ENCODE results near the gene CA10. TPM values are rescaled to one million over a fixed set of nuclear protein-coding genes. Genes with fewer than 3 reads are reported as not detected.

CA10 gene
- total and polyA plus RNA-seq, 4 experiments from 2014 or later: 0.57 TPM; not detected in 3

- Histone ChIP-seq H3K36me3 (ENCODE audit: insufficient read depth, low read length) (no peaks in the 10 kb centered on the region), H3K27me3 (ENCODE audit: insufficient read depth, low read length) (peaks cover 3% of the 10 kb centered on the region), H3K4me3 (ENCODE audit: low read length in 2 of 2) (no peak overlapping the region), H3K9me3 (ENCODE audit: control insufficient read depth in 1 of 2, low read length in 2 of 2) (no peaks in the 10 kb centered on the region), H3K4me1 (ENCODE audit: insufficient read depth, low read length) (no peaks in the 10 kb centered on the region), H3K27ac (ENCODE audit: low read depth, low read length) (no peak overlapping the region)
- intact Hi-C loops (cut with micrococcal nuclease): no loop called here
- Mint-ChIP-seq H3K4me3 (no peak overlapping the region), H3K9me3 (no peaks in the 10 kb centered on the region), H3K27me3 (peaks cover 10 to 16% of the 10 kb centered on the region in 2 donors), H3K4me1 (no peaks in the 10 kb centered on the region), H3K36me3 (no peaks in the 10 kb centered on the region), H3K27ac (no peak overlapping the region)
- ChIA-PET POLR2A (ENCODE audit: partially characterized antibody) (no interaction called here), CTCF (ENCODE audit: partially characterized antibody) (no interaction called here)
- DNase-seq: no peak
Observed at GRCh38 chr17:51595826-51596398, 562.6 kb downstream of the CA10 start.

- Histone ChIP-seq H3K27me3 (ENCODE audit: insufficient read depth, low read length) (no peaks in the 10 kb centered on the region), H3K27ac (ENCODE audit: low read depth, low read length) (no peak overlapping the region), H3K9me3 (ENCODE audit: control insufficient read depth in 1 of 2, low read length in 2 of 2) (no peaks in the 10 kb centered on the region), H3K4me1 (ENCODE audit: insufficient read depth, low read length) (no peaks in the 10 kb centered on the region), H3K36me3 (ENCODE audit: insufficient read depth, low read length) (no peaks in the 10 kb centered on the region), H3K4me3 (ENCODE audit: low read length in 2 of 2) (no peak overlapping the region)
- H3K4me3 Mint-ChIP-seq: no peak overlapping the region
- no peak overlapping the region for H3K27ac Mint-ChIP-seq
- DNase-seq: no peak
- H3K9me3 Mint-ChIP-seq: peaks cover 6 to 26% (median 12%) of the 10 kb centered on the region in 8 donors
- no peaks in the 10 kb centered on the region for H3K4me1 Mint-ChIP-seq
- no peaks in the 10 kb centered on the region for H3K36me3 Mint-ChIP-seq
- ChIA-PET POLR2A (ENCODE audit: partially characterized antibody) (no interaction called here), CTCF (ENCODE audit: partially characterized antibody) (no interaction called here)
- intact Hi-C loops (cut with micrococcal nuclease): no loop called here
- peaks cover 12 to 13% of the 10 kb centered on the region in 2 donors for H3K27me3 Mint-ChIP-seq
Observed at GRCh38 chr17:51590071-51590656, 568.4 kb downstream of the CA10 start.

DNA sequence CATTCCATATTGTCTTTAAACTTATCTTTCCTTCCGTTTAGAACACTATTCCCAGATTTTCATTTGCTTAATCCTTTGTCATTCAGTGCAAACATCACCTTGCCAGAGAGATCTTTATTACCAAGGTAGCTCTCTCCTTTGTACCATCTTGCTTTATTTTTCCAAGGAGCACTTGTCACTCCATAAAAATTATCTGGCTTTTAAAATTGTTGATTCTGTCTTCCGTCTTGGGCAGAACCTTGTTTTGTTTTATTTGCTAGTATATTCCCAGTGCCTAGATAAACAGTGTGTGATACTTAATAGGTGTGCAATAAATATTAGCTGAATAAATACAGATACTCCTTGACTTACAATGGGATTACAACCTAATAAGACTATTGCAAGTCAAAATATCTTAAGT lies 570.5 kb downstream of the CA10 start:
- H3K36me3 Mint-ChIP-seq: no peaks in the 10 kb centered on the region
- no peak overlapping the region for H3K4me3 ChIP-seq (ENCODE audit: low read length in 2 of 2)
- H3K9me3 Mint-ChIP-seq: peaks cover 8 to 26% (median 13%) of the 10 kb centered on the region in 8 donors
- ChIA-PET CTCF (ENCODE audit: partially characterized antibody) (no interaction called here), POLR2A (ENCODE audit: partially characterized antibody) (no interaction called here)
- H3K27ac Mint-ChIP-seq: no peak overlapping the region
- H3K4me1 ChIP-seq (ENCODE audit: insufficient read depth, low read length): no peaks in the 10 kb centered on the region
- intact Hi-C loops (cut with micrococcal nuclease): no loop called here
- H3K36me3 ChIP-seq (ENCODE audit: insufficient read depth, low read length): no peaks in the 10 kb centered on the region
- no peaks in the 10 kb centered on the region for H3K27me3 ChIP-seq (ENCODE audit: insufficient read depth, low read length)
- H3K9me3 ChIP-seq (ENCODE audit: control insufficient read depth in 1 of 2, low read length in 2 of 2): no peaks in the 10 kb centered on the region
- no peak for DNase-seq
- H3K4me1 Mint-ChIP-seq: no peaks in the 10 kb centered on the region
- H3K4me3 Mint-ChIP-seq: no peak overlapping the region
- H3K27me3 Mint-ChIP-seq: peaks cover 11 to 14% of the 10 kb centered on the region in 2 donors
- no peak overlapping the region for H3K27ac ChIP-seq (ENCODE audit: low read depth, low read length)

GRCh38 chr17:51587516-51587915 lies 571.0 kb downstream of the CA10 start:
- Histone ChIP-seq H3K9me3 (ENCODE audit: control insufficient read depth in 1 of 2, low read length in 2 of 2) (no peaks in the 10 kb centered on the region), H3K27me3 (ENCODE audit: insufficient read depth, low read length) (no peaks in the 10 kb centered on the region), H3K36me3 (ENCODE audit: insufficient read depth, low read length) (no peaks in the 10 kb centered on the region), H3K27ac (ENCODE audit: low read depth, low read length) (no peak overlapping the region), H3K4me3 (ENCODE audit: low read length in 2 of 2) (no peak overlapping the region), H3K4me1 (ENCODE audit: insufficient read depth, low read length) (no peaks in the 10 kb centered on the region)
- intact Hi-C loops (cut with micrococcal nuclease): no loop called here
- H3K4me3 Mint-ChIP-seq: no peak overlapping the region
- no peak for DNase-seq
- no peaks in the 10 kb centered on the region for H3K4me1 Mint-ChIP-seq
- no peak overlapping the region for H3K27ac Mint-ChIP-seq
- ChIA-PET CTCF (ENCODE audit: partially characterized antibody) (no interaction called here), POLR2A (ENCODE audit: partially characterized antibody) (no interaction called here)
- peaks cover 8 to 26% (median 13%) of the 10 kb centered on the region in 8 donors for H3K9me3 Mint-ChIP-seq
- peaks cover 13 to 18% of the 10 kb centered on the region in 2 donors for H3K27me3 Mint-ChIP-seq
- H3K36me3 Mint-ChIP-seq: no peaks in the 10 kb centered on the region

DNA sequence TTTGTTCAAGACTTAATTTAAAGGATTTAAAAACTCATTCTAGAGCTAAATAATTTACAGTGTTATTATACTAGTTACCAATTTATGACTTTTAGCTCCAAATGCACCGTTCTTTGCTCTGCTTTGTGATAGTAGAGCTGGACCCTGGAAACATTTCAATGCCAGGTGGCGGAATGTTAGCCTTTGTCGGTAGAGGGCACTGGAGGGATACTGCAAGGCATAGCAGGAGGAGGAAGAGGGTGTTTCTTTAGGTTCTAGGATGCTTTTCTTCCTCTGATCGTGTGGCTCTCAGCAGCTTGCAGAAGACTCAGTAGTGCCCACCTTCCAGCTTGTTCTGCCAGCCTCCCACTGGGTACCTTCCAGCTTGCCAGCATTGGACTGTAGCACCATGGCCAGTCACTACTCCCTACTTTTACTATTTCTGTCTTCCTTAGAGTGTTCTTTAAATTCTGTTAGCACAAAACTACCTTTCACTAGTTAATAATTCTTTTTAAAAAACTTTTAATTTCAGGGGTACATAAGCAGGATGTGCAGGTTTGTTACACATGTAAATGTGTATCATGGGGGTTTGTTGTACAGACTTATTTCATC lies 572.9 kb downstream of the CA10 start:
- DNase-seq: no peak
- no peaks in the 10 kb centered on the region for H3K36me3 ChIP-seq (ENCODE audit: insufficient read depth, low read length)
- intact Hi-C loops (cut with micrococcal nuclease): no loop called here
- Mint-ChIP-seq H3K27me3 (peaks cover 10 to 16% of the 10 kb centered on the region in 2 donors), H3K36me3 (no peaks in the 10 kb centered on the region), H3K4me3 (no peak overlapping the region), H3K9me3 (peaks cover 8 to 33% (median 13%) of the 10 kb centered on the region in 8 donors), H3K4me1 (no peaks in the 10 kb centered on the region), H3K27ac (no peak overlapping the region)
- no peak overlapping the region for H3K4me3 ChIP-seq (ENCODE audit: low read length in 2 of 2)
- no peak overlapping the region for H3K27ac ChIP-seq (ENCODE audit: low read depth, low read length)
- H3K27me3 ChIP-seq (ENCODE audit: insufficient read depth, low read length): no peaks in the 10 kb centered on the region
- H3K9me3 ChIP-seq (ENCODE audit: control insufficient read depth in 1 of 2, low read length in 2 of 2): no peaks in the 10 kb centered on the region
- ChIA-PET POLR2A (ENCODE audit: partially characterized antibody) (no interaction called here), CTCF (ENCODE audit: partially characterized antibody) (interaction anchor here (1.1 kb wide), 1 partner anchor 9 kb away, joined by 4 read pairs; no protein-coding TSS in a partner anchor)
- no peaks in the 10 kb centered on the region for H3K4me1 ChIP-seq (ENCODE audit: insufficient read depth, low read length)

DNA sequence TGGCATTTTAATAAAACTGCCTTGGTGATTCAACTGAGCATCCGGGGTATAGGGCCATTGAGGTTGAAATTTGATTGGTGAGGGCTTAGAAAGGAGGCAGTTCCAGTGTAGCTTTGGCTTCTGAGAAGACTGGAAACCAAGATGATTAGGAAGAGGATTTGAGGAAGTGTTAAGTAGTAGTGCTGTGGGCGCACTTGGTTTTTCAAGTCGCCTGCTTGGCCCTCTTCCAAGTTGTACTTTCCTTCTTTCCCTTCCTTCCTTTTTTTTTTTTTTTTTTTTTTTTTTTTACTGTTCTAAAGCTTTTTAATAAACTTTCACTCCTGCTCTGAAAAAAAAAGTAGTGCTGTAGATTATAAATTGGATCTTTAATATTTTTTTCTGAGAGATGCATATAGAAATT lies 577.6 kb downstream of the CA10 start:
- no peaks in the 10 kb centered on the region for H3K9me3 ChIP-seq (ENCODE audit: control insufficient read depth in 1 of 2, low read length in 2 of 2)
- Mint-ChIP-seq H3K9me3 (peaks cover 5 to 47% (median 23%) of the 10 kb centered on the region in 8 donors), H3K4me3 (no peak overlapping the region), H3K27ac (no peak overlapping the region), H3K36me3 (peaks cover 0 to under 1% of the 10 kb centered on the region in 2 donors), H3K27me3 (peaks cover 17% of the 10 kb centered on the region in 2 donors), H3K4me1 (no peaks in the 10 kb centered on the region)
- H3K27me3 ChIP-seq (ENCODE audit: insufficient read depth, low read length): no peaks in the 10 kb centered on the region
- CTCF ChIA-PET (ENCODE audit: partially characterized antibody): no interaction called here
- no peak for DNase-seq
- POLR2A ChIA-PET (ENCODE audit: partially characterized antibody): no interaction called here
- no peak overlapping the region for H3K27ac ChIP-seq (ENCODE audit: low read depth, low read length)
- H3K4me1 ChIP-seq (ENCODE audit: insufficient read depth, low read length): no peaks in the 10 kb centered on the region
- H3K4me3 ChIP-seq (ENCODE audit: low read length in 2 of 2): no peak overlapping the region
- H3K36me3 ChIP-seq (ENCODE audit: insufficient read depth, low read length): no peaks in the 10 kb centered on the region
- intact Hi-C loops (cut with micrococcal nuclease): no loop called here
